MM.1S (cell line): ENCODE measurements around the gene BICDL2.

Experiments
- DNase-seq: peaks from one replicate; pipeline ENCODE4 v3.0.0-alpha.2; 2015
- H2AFZ ChIP-seq: fragments of 300-600 bp; sonication (generic); 2 replicates; pipeline ENCODE4 v1.6.0; 2016; ENCODE audit warnings: antibody characterized with exemption, low read length
- H3F3A ChIP-seq: fragments of 300-600 bp; sonication (generic); 2 replicates; pipeline ENCODE4 v1.6.1; 2016; ENCODE audit warnings: mild to moderate bottlenecking, antibody characterized with exemption, low read length, moderate library complexity, mixed read lengths; ENCODE audit not compliant: insufficient read depth
- H3K27ac ChIP-seq: fragments of 300-600 bp; sonication (generic); 2 replicates; pipeline ENCODE4 v1.5.1; 2016; ENCODE audit warnings: mild to moderate bottlenecking, low read length
- H3K27me3 ChIP-seq: fragments of 300-600 bp; sonication (generic); replicated peaks from 2 replicates; pipeline ENCODE4 v1.6.0; 2016; ENCODE audit warnings: low read length; ENCODE audit not compliant: insufficient read depth
- H3K36me3 ChIP-seq: fragments of 300-600 bp; sonication (generic); replicated peaks from 2 replicates; pipeline ENCODE4 v1.6.1; 2016; ENCODE audit warnings: mild to moderate bottlenecking, low read length, mixed read lengths; ENCODE audit not compliant: insufficient read depth
- H3K4me1 ChIP-seq: fragments of 300-600 bp; sonication (generic); 2 replicates; pipeline ENCODE4 v1.6.1; 2016; ENCODE audit warnings: low read length, mixed read lengths
- H3K4me2 ChIP-seq: fragments of 300-600 bp; sonication (generic); 2 replicates; pipeline ENCODE4 v1.6.0; 2016; ENCODE audit warnings: low read depth, low read length
- H3K4me3 ChIP-seq: fragments of 300-600 bp; sonication (generic); 2 replicates; pipeline ENCODE4 v1.5.1; 2016; ENCODE audit warnings: low read length, mixed read lengths
- H3K79me2 ChIP-seq: fragments of 300-600 bp; sonication (generic); 2 replicates; pipeline ENCODE4 v1.6.1; 2016; ENCODE audit warnings: mixed run types, low read length, mixed read lengths
- H3K9ac ChIP-seq: fragments of 300-600 bp; sonication (generic); 2 replicates; pipeline ENCODE4 v1.6.1; 2016; ENCODE audit warnings: low read length, mixed read lengths
- H3K9me2 ChIP-seq: fragments of 300-600 bp; sonication (generic); replicated peaks from 2 replicates; pipeline ENCODE4 v1.6.1; 2016; ENCODE audit warnings: mild to moderate bottlenecking, low read length, mixed read lengths; ENCODE audit not compliant: insufficient read depth
- H3K9me3 ChIP-seq: fragments of 300-600 bp; sonication (generic); replicated peaks from 2 replicates; pipeline ENCODE4 v1.6.1; 2016; ENCODE audit warnings: mild to moderate bottlenecking, low read length, mixed read lengths; ENCODE audit not compliant: insufficient read depth
- H4K20me1 ChIP-seq: fragments of 300-600 bp; sonication (generic); 2 replicates; pipeline ENCODE4 v1.6.1; 2016; ENCODE audit warnings: mild to moderate bottlenecking, low read length, moderate library complexity, mixed read lengths; ENCODE audit not compliant: insufficient read depth
- EZH2 ChIP-seq: fragments of 300-600 bp; sonication (generic); optimal IDR thresholded peaks from 2 replicates; pipeline ENCODE3; 2017; ENCODE audit warnings: low read depth, mild to moderate bottlenecking, antibody characterized with exemption, low read length, mixed read lengths
- EZH2phosphoT487 ChIP-seq: fragments of 300-600 bp; sonication (generic); IDR thresholded peaks from 2 replicates; pipeline ENCODE4 v1.6.1; 2018; ENCODE audit warnings: antibody characterized with exemption, low read length
- TF ChIP-seq, protein P1 (sequence below): fragments of 300-600 bp; sonication (generic); IDR thresholded peaks from 2 replicates; pipeline ENCODE4 v1.5.1; 2016; ENCODE audit warnings: antibody characterized with exemption, low read length, mixed read lengths

BICDL2 gene

DNA sequence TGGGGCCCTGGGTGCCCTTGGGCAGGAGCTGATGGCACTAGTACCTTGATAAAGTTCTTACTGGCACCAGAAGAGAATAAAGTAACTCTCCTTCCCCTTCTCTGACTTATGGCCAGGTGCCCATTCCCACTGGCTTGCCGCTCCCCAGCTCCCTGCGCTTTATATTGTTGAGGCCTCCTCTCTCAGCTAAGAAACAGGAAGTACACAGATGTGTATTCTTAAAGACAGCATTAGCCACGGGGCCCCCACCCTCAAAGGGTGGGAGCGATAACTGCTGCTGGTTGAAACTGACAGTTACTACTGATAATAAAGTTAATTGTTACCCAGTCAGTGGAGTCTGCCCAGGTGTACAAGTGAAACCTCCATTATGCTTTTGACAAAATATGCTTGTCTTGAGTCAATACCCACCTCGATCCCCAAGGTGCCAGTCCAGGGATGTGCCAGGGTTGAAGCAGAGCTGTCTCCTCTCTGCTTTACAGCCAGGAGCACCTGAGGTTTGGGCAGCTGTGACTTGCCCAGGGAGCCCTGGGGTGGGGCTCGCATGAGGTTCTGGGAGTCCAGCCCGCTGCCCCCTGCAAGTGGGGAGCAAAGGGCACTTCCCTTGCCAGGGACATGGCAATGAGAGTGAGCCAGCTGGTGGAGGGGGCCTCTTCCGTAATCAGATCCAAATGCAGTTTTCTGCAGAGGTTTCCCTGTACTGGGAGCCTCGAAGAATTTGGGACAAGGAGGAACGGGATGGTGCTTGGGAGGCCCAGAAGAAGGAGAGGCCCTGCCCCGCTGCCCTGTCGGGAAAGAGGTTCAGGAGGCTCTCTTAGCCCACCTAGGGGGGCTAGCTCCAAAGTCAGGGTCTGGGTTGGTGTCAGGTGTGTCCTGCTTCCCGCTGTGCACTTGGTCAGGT, 29.4 kb downstream of the BICDL2 start:
- Histone ChIP-seq H2AFZ (no peak overlapping the region), H3K27ac (no peak overlapping the region), H3K27me3 (peaks cover 54% of the 10 kb centered on the region), H3K4me3 (no peak overlapping the region), H3K36me3 (no peaks in the 10 kb centered on the region), H3K79me2 (no peaks in the 10 kb centered on the region), H3K9me2 (no peaks in the 10 kb centered on the region), H4K20me1 (no peaks in the 10 kb centered on the region), H3K9ac (no peak overlapping the region), H3K9me3 (no peaks in the 10 kb centered on the region), H3K4me1 (peaks cover 16% of the 10 kb centered on the region), H3F3A (peaks cover 3% of the 10 kb centered on the region; the same call in 1 of the 2 replicates), H3K4me2 (no peak overlapping the region)
- TF ChIP-seq EZH2, result no peak
- TF ChIP-seq, protein P1, sequence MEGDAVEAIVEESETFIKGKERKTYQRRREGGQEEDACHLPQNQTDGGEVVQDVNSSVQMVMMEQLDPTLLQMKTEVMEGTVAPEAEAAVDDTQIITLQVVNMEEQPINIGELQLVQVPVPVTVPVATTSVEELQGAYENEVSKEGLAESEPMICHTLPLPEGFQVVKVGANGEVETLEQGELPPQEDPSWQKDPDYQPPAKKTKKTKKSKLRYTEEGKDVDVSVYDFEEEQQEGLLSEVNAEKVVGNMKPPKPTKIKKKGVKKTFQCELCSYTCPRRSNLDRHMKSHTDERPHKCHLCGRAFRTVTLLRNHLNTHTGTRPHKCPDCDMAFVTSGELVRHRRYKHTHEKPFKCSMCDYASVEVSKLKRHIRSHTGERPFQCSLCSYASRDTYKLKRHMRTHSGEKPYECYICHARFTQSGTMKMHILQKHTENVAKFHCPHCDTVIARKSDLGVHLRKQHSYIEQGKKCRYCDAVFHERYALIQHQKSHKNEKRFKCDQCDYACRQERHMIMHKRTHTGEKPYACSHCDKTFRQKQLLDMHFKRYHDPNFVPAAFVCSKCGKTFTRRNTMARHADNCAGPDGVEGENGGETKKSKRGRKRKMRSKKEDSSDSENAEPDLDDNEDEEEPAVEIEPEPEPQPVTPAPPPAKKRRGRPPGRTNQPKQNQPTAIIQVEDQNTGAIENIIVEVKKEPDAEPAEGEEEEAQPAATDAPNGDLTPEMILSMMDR, result no peak
- no peak for DNase-seq

DNA sequence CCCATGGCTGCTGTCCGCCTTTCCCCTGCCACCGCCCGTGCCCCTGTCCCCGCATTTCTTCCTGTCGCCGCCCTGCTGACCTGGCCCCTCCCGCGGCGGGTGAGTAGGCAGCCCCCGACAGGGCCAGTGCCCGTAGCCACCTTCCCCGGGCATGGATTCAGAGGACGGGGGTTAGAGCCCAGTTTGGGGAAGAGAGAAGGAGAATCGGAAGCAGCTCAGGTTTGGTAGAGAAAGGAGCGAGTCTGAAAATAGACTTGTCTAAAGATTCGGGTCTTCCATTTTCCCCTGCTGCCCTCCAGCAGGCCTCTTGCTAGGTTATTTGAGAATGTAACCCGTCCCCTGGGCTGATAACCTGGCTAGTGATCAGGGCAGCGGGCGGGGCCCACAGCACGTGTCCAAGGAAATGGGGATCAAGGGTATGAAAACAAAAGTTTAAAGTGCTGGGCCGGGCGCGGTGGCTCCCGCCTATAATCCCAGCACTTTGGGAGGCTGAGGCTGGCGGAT, 31.9 kb downstream of the BICDL2 start:
- no peaks in the 10 kb centered on the region for H3K79me2 ChIP-seq
- no peaks in the 10 kb centered on the region for H3K9me3 ChIP-seq
- peaks cover 11% of the 10 kb centered on the region for H3K4me1 ChIP-seq
- no peak overlapping the region for H3K9ac ChIP-seq
- peaks cover 3% of the 10 kb centered on the region; the same call in 1 of the 2 replicates for H3F3A ChIP-seq
- no peaks in the 10 kb centered on the region for H4K20me1 ChIP-seq
- H3K27ac ChIP-seq, result no peak overlapping the region
- H3K9me2 ChIP-seq, result no peaks in the 10 kb centered on the region
- H3K36me3 ChIP-seq, result no peaks in the 10 kb centered on the region
- peak overlapping the region; percentile 51 for H3K4me3 ChIP-seq
- no peak for DNase-seq
- peak overlapping the region; percentile 50 for H2AFZ ChIP-seq
- TF ChIP-seq, protein P1, result no peak
- TF ChIP-seq EZH2, result no peak
- peak overlapping the region; percentile 87 for H3K4me2 ChIP-seq
- peaks cover 54% of the 10 kb centered on the region for H3K27me3 ChIP-seq

DNA sequence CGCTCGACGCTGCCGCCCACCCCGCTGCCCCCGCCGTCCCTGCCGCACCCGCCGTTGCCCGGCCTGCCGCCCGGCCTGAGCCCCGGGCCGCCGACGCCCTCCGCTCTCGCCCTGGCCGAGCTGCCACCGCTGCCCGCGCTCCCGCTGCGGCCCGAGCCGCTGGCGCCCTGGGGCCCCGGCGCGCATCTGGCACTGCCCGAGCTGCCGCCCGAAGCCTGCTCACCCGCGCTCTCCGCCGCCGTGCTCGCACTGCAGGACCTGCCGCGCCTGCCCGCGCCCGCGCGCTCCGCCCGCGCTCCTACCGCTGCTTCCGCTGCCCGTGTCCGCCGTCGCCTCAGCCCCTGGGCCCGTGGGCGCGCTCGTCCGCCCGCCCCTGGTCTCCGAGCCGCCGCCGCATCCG, 32.4 kb downstream of the BICDL2 start:
- no peaks in the 10 kb centered on the region for H3K9me2 ChIP-seq
- H3K9me3 ChIP-seq, result no peaks in the 10 kb centered on the region
- H3K27me3 ChIP-seq, result peaks cover 54% of the 10 kb centered on the region
- H3K4me1 ChIP-seq, result peaks cover 11% of the 10 kb centered on the region
- DNase-seq, result peak; percentile 35
- peaks cover 3% of the 10 kb centered on the region; the same call in 1 of the 2 replicates for H3F3A ChIP-seq
- H3K79me2 ChIP-seq, result no peaks in the 10 kb centered on the region
- H3K36me3 ChIP-seq, result no peaks in the 10 kb centered on the region
- no peak overlapping the region for H3K4me3 ChIP-seq
- no peak overlapping the region for H3K4me2 ChIP-seq
- H3K9ac ChIP-seq, result no peak overlapping the region
- no peak overlapping the region for H3K27ac ChIP-seq
- no peaks in the 10 kb centered on the region for H4K20me1 ChIP-seq
- TF ChIP-seq EZH2, result no peak
- TF ChIP-seq, protein P1, result no peak
- no peak for TF ChIP-seq EZH2phosphoT487
- no peak overlapping the region for H2AFZ ChIP-seq
